ENCODE results near the gene TMEM108.

Gene TMEM108

DNA sequence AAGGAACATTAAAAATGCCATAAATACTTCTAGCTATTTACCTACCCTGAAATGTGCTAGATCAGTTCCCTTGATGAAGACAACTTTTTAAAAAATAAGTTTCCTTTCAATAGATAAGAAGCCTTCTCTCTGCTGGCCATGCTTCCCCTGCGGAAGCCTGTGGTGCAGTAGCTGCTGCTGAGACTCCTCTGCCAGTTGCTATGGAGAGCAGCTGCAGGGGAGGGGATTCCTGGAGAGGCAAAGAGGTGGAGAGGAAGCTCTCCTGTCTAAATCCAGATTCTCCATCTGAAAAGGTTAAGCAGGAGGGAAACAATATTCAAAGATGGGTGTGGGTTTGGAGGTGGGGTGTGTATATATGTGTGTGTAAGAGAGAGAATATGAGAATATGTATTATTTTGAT is 291.9 kb downstream of the TMEM108 start:
- Histone ChIP-seq H3K4me1 (ENCODE audit: control insufficient read depth, insufficient read depth, low read length, poor library complexity, severe bottlenecking) (no peaks in the 10 kb centered on the region), H3K27ac (ENCODE audit: low read depth, low read length, severe bottlenecking) (no peak overlapping the region), H3K9me3 (ENCODE audit: control insufficient read depth, low read length) (no peaks in the 10 kb centered on the region), H3K36me3 (ENCODE audit: control insufficient read depth, insufficient read depth, low read length) (no peaks in the 10 kb centered on the region), H3K4me3 (ENCODE audit: extremely low read depth, insufficient read depth, low read length, poor library complexity, severe bottlenecking) (no peak overlapping the region)
- 60% methylated on average over 1 of the region's 1 CpG; no CpG with 5 or more reads in 1 of the 2 experiments for WGBS, 2 experiments (ENCODE audit: insufficient coverage in 2 of 2)

- no peaks in the 10 kb centered on the region for H3K36me3 ChIP-seq (ENCODE audit: control insufficient read depth, insufficient read depth, low read length)
- H3K4me1 ChIP-seq (ENCODE audit: control insufficient read depth, insufficient read depth, low read length, poor library complexity, severe bottlenecking): no peaks in the 10 kb centered on the region
- H3K9me3 ChIP-seq (ENCODE audit: control insufficient read depth, low read length): no peaks in the 10 kb centered on the region
- no peak overlapping the region for H3K27ac ChIP-seq (ENCODE audit: low read depth, low read length, severe bottlenecking)
- H3K4me3 ChIP-seq (ENCODE audit: extremely low read depth, insufficient read depth, low read length, poor library complexity, severe bottlenecking): no peak overlapping the region
Measured at GRCh38 chr3:133330522-133330921, 292.3 kb downstream of the TMEM108 start.

DNA sequence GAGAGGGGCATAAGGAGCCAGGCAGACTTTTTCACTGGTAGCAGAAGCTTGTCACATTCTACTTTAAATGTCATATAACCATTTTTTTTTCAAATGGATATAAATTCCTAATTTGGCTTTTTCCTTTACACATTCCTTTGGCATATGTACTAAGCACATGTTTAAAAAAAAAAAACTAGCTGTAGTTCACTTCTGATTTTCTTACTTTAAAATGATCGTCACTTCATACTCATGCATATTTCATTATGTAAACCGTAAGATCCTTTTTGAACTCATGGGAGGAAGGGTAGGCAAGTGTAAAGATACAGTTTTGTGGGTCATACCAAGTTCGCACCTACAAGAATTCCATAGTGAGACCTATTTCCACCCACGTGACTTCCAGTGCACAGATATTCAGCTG is 316.5 kb downstream of the TMEM108 start:
- no peak overlapping the region for H3K27ac ChIP-seq (ENCODE audit: low read depth, low read length, severe bottlenecking)
- no peak overlapping the region for H3K4me3 ChIP-seq (ENCODE audit: extremely low read depth, insufficient read depth, low read length, poor library complexity, severe bottlenecking)
- H3K4me1 ChIP-seq (ENCODE audit: control insufficient read depth, insufficient read depth, low read length, poor library complexity, severe bottlenecking): no peaks in the 10 kb centered on the region
- peaks cover 10% of the 10 kb centered on the region for H3K9me3 ChIP-seq (ENCODE audit: control insufficient read depth, low read length)
- no peaks in the 10 kb centered on the region for H3K36me3 ChIP-seq (ENCODE audit: control insufficient read depth, insufficient read depth, low read length)
- WGBS, 2 experiments (ENCODE audit: insufficient coverage in 2 of 2): 100% methylated on average over 1 of the region's 4 CpGs; no CpG with 5 or more reads in 1 of the 2 experiments

- peaks cover 10% of the 10 kb centered on the region for H3K9me3 ChIP-seq (ENCODE audit: control insufficient read depth, low read length)
- H3K4me1 ChIP-seq (ENCODE audit: control insufficient read depth, insufficient read depth, low read length, poor library complexity, severe bottlenecking): no peaks in the 10 kb centered on the region
- no peaks in the 10 kb centered on the region for H3K36me3 ChIP-seq (ENCODE audit: control insufficient read depth, insufficient read depth, low read length)
- no peak overlapping the region for H3K27ac ChIP-seq (ENCODE audit: low read depth, low read length, severe bottlenecking)
- H3K4me3 ChIP-seq (ENCODE audit: extremely low read depth, insufficient read depth, low read length, poor library complexity, severe bottlenecking): no peak overlapping the region
- WGBS, 2 experiments (ENCODE audit: insufficient coverage in 2 of 2): 79 to 100% methylated on average over 2 of the region's 2 CpGs
Measured at GRCh38 chr3:133360476-133360875, 322.3 kb downstream of the TMEM108 start.

DNA sequence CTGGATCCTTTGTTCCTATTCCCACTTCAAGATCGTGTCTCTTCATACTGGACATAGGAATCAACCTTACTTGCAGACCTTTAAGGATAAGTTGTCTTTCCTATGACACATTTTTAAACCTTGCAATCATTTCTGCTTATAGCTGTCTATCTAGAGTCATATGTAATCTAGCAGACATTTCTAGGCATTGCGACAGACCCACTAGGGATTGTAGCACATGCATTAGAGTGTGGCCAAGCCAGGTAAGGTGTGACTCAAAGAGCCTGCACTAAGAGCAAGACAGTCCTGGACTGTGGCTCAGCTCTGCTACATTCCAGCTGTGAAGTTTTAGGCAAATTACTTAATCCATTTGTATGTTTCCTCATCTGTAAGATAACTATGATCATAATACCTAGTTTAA is 322.8 kb downstream of the TMEM108 start:
- no peaks in the 10 kb centered on the region for H3K4me1 ChIP-seq (ENCODE audit: control insufficient read depth, insufficient read depth, low read length, poor library complexity, severe bottlenecking)
- peaks cover 10% of the 10 kb centered on the region for H3K9me3 ChIP-seq (ENCODE audit: control insufficient read depth, low read length)
- no peak overlapping the region for H3K4me3 ChIP-seq (ENCODE audit: extremely low read depth, insufficient read depth, low read length, poor library complexity, severe bottlenecking)
- WGBS, 2 experiments (ENCODE audit: insufficient coverage in 2 of 2): 91 to 94% methylated on average over 2 of the region's 2 CpGs
- no peaks in the 10 kb centered on the region for H3K36me3 ChIP-seq (ENCODE audit: control insufficient read depth, insufficient read depth, low read length)
- H3K27ac ChIP-seq (ENCODE audit: low read depth, low read length, severe bottlenecking): no peak overlapping the region

DNA sequence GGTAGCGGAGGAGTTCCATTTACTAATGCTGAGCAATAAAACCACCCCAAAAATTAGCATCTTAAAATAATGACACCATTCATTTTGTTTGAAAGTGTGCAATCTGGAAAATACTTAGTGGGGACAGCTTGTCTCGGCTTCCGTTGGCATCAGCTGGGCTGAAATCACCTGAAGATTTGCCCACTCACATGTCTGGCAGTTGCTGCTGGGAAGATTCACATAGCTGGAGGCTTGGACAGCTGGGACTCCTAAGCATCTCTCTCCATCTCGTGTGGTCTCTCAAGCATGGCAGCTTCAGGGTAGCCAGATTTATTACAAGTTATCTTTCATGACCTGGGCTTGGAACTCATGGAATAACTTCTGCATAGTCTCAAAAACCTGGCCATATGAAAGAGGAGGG is 323.2 kb downstream of the TMEM108 start:
- H3K27ac ChIP-seq (ENCODE audit: low read depth, low read length, severe bottlenecking): no peak overlapping the region
- H3K9me3 ChIP-seq (ENCODE audit: control insufficient read depth, low read length): peaks cover 5% of the 10 kb centered on the region
- H3K4me3 ChIP-seq (ENCODE audit: extremely low read depth, insufficient read depth, low read length, poor library complexity, severe bottlenecking): no peak overlapping the region
- no peaks in the 10 kb centered on the region for H3K4me1 ChIP-seq (ENCODE audit: control insufficient read depth, insufficient read depth, low read length, poor library complexity, severe bottlenecking)
- WGBS, 2 experiments (ENCODE audit: insufficient coverage in 2 of 2): 95 to 100% methylated on average over 2 of the region's 4 CpGs
- no peaks in the 10 kb centered on the region for H3K36me3 ChIP-seq (ENCODE audit: control insufficient read depth, insufficient read depth, low read length)

DNA sequence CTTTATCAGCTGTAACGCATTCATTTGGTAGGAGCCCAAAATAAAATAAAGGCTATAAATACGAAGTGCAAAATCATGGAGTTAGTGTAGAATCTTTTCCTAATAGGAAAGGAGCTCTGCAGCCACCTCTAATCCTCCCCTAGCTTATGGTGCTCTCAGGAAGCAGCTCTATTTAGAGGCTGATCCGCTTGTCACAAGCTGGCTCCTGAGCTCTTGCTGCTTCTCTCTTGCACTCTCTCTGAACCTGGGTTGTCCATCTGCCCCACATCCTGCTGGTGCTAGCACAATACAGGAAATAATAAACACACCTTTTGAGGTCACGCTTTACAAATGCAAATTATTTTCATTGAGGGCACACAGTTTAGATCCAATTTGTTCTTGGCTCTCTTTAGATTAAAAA is 324.3 kb downstream of the TMEM108 start:
- no peaks in the 10 kb centered on the region for H3K4me1 ChIP-seq (ENCODE audit: control insufficient read depth, insufficient read depth, low read length, poor library complexity, severe bottlenecking)
- no peaks in the 10 kb centered on the region for H3K36me3 ChIP-seq (ENCODE audit: control insufficient read depth, insufficient read depth, low read length)
- WGBS, 2 experiments (ENCODE audit: insufficient coverage in 2 of 2): 88 to 91% methylated on average over 3 of the region's 4 CpGs
- H3K9me3 ChIP-seq (ENCODE audit: control insufficient read depth, low read length): no peaks in the 10 kb centered on the region
- no peak overlapping the region for H3K4me3 ChIP-seq (ENCODE audit: extremely low read depth, insufficient read depth, low read length, poor library complexity, severe bottlenecking)
- H3K27ac ChIP-seq (ENCODE audit: low read depth, low read length, severe bottlenecking): no peak overlapping the region

GRCh38 chr3:133364704-133365103 is 326.5 kb downstream of the TMEM108 start:
- Histone ChIP-seq H3K9me3 (ENCODE audit: control insufficient read depth, low read length) (no peaks in the 10 kb centered on the region), H3K27ac (ENCODE audit: low read depth, low read length, severe bottlenecking) (no peak overlapping the region), H3K4me3 (ENCODE audit: extremely low read depth, insufficient read depth, low read length, poor library complexity, severe bottlenecking) (no peak overlapping the region), H3K36me3 (ENCODE audit: control insufficient read depth, insufficient read depth, low read length) (no peaks in the 10 kb centered on the region), H3K4me1 (ENCODE audit: control insufficient read depth, insufficient read depth, low read length, poor library complexity, severe bottlenecking) (no peaks in the 10 kb centered on the region)
- WGBS, 2 experiments (ENCODE audit: insufficient coverage in 2 of 2): 85 to 92% methylated on average over 2 to 4 of the region's 4 CpGs

- WGBS, 2 experiments (ENCODE audit: insufficient coverage in 2 of 2): 80 to 100% methylated on average over 1 to 2 of the region's 2 CpGs
- Histone ChIP-seq H3K27ac (ENCODE audit: low read depth, low read length, severe bottlenecking) (no peak overlapping the region), H3K36me3 (ENCODE audit: control insufficient read depth, insufficient read depth, low read length) (no peaks in the 10 kb centered on the region), H3K4me3 (ENCODE audit: extremely low read depth, insufficient read depth, low read length, poor library complexity, severe bottlenecking) (no peak overlapping the region), H3K9me3 (ENCODE audit: control insufficient read depth, low read length) (no peaks in the 10 kb centered on the region), H3K4me1 (ENCODE audit: control insufficient read depth, insufficient read depth, low read length, poor library complexity, severe bottlenecking) (no peaks in the 10 kb centered on the region)
Measured at GRCh38 chr3:133366921-133367320, 328.7 kb downstream of the TMEM108 start.

DNA sequence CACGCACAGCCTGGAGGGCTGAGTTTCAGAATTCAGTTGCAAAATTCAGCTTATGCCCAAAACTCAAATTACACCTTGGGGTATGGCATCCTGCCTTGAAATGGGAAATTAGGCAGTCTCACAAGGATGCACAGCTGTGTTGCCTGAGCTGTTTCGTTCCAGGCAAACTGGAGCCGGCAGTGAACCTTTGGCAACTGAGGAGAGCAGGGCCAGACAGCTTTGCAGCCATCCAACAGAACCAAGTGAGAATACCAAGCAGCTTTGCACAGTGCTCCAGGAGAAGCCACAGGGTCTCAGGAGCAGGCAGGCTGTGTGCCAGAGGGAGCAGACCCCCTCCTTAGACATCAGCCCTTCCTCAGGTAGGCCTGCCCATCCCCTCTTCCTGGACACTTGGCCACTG is 329.2 kb downstream of the TMEM108 start:
- 87 to 94% methylated on average over 3 of the region's 3 CpGs for WGBS, 2 experiments (ENCODE audit: insufficient coverage in 2 of 2)
- Histone ChIP-seq H3K36me3 (ENCODE audit: control insufficient read depth, insufficient read depth, low read length) (no peaks in the 10 kb centered on the region), H3K9me3 (ENCODE audit: control insufficient read depth, low read length) (no peaks in the 10 kb centered on the region), H3K4me3 (ENCODE audit: extremely low read depth, insufficient read depth, low read length, poor library complexity, severe bottlenecking) (no peak overlapping the region), H3K4me1 (ENCODE audit: control insufficient read depth, insufficient read depth, low read length, poor library complexity, severe bottlenecking) (no peaks in the 10 kb centered on the region), H3K27ac (ENCODE audit: low read depth, low read length, severe bottlenecking) (no peak overlapping the region)

GRCh38 chr3:133367956-133368355 is 329.8 kb downstream of the TMEM108 start:
- WGBS, 2 experiments (ENCODE audit: insufficient coverage in 2 of 2): 75 to 89% methylated on average over 1 of the region's 1 CpG
- no peaks in the 10 kb centered on the region for H3K36me3 ChIP-seq (ENCODE audit: control insufficient read depth, insufficient read depth, low read length)
- H3K9me3 ChIP-seq (ENCODE audit: control insufficient read depth, low read length): no peaks in the 10 kb centered on the region
- no peaks in the 10 kb centered on the region for H3K4me1 ChIP-seq (ENCODE audit: control insufficient read depth, insufficient read depth, low read length, poor library complexity, severe bottlenecking)
- H3K4me3 ChIP-seq (ENCODE audit: extremely low read depth, insufficient read depth, low read length, poor library complexity, severe bottlenecking): no peak overlapping the region
- no peak overlapping the region for H3K27ac ChIP-seq (ENCODE audit: low read depth, low read length, severe bottlenecking)
